Stimulated activated CD8-positive, alpha-beta memory T cell treated with anti-CD3 and anti-CD28 coated beads, Interleukin-4, amount 100 ng/mL, for 4 hours (primary cell): ENCODE data around the gene TMEM51.

Experiments
- DNase-seq, 2 donors: peaks; one replicate each; pipeline ENCODE4 v3.0.0-alpha.2; 2020; ENCODE audit warnings: low read depth in 2 of 2, low spot score in 1 of 2

TMEM51 gene, protein sequence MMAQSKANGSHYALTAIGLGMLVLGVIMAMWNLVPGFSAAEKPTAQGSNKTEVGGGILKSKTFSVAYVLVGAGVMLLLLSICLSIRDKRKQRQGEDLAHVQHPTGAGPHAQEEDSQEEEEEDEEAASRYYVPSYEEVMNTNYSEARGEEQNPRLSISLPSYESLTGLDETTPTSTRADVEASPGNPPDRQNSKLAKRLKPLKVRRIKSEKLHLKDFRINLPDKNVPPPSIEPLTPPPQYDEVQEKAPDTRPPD

GRCh38 chr1:15153184-15153841 is at the start of gene TMEM51:
Gene TMEM51 (plus strand): TSS chr1:15153747. CDS start chr1:15215088, 61,341 bp downstream.
- DNase-seq: no peak

DNA sequence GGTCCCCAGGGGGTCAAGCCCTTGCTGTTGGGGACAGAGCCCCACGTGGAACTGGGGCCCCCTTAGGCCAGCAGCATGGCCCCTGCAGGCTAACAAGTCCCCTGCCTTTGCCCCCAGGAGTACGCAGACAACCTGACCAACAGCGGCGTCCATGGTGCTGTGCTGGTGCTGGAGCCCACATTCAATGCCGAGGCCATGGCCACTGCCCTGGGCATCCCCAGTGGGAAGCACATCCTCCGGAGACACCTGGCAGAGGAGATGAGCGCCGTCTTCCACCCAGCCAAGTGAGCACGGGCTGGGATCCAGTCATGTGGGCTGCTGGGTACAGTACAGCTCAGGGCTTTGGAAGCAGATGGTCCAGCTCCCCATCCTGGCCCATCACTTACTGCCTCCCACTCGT is 49.6 kb upstream of the TMEM51 start:
- DNase-seq: no peak

DNA sequence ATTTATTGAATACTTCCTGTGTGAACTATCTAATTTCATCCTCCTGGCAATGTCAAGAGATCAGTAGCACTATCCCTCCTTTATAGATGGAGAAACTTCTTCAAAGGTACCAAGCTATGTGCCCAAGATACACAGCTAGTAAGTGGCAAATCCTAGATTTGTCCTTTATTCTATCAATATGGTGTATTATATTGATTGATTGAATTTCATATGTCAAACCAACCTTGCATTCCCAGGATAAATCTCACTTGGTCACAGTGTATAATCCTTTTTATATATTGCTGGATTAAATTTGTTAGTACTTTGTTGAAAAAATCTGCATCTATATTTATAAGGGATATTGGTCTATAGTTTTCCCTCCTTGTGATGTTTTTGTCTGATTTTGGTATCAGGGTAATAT is 48.8 kb upstream of the TMEM51 start:
- no peak for DNase-seq

GRCh38 chr1:15106608-15107007 is 46.9 kb upstream of the TMEM51 start:
- DNase-seq: no peak

- DNase-seq: no peak
Measured at GRCh38 chr1:15107058-15107687, 46.4 kb upstream of the TMEM51 start.

GRCh38 chr1:15107911-15108310 is 45.6 kb upstream of the TMEM51 start:
- no peak for DNase-seq

DNA sequence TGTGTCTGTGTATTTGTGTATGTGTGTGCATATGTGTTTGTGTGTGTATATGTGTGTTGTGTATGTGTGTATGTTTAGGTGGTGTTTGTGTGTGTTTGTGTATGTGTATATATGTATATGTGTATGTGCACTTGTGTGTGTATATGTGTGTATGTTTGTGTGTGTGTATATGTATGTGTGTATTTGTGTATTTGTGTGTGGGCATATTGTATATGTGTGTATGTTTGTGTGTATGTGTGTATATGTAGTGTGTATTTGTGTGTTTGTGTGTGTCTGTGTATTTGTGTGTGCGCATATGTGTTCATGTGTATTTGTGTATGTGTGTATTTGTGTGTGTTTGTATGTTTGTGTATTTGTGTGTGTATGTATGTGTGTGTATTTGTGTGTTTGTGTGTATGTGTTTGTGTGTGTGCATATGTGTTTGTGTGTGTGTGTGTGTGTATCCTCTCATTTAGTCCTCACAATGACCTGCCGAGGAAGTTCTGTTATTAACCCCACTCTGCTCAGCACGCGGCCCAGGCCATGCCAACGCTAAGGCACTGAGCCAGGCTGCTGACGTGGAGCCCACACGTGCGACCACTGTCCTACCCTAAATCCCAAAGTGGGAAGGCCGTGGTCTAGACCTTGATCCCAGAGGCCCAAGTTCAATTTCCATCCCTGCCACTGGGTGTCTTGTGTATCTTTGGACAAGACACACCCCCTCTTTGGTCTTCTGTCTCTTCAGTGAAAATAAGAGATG is 43.2 kb upstream of the TMEM51 start:
- no peak for DNase-seq

DNA sequence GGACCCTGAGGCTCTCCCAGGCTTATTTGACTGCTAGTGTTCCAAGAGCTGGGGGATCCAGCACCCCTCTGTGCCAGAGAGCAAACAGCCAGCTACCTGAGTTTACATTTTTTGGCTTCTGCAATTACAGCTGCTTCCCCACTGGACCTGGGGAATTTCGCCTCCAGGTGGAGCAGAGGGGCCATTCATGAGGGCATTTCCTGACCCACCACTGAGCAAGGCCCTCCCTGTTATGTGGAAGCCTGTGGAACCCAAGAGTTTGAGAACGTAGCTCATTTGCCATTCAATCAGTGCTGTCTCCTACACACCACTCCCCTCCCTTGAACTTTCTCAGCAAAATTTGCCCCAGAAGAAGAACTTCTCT is 42.7 kb upstream of the TMEM51 start:
- no peak for DNase-seq

DNA sequence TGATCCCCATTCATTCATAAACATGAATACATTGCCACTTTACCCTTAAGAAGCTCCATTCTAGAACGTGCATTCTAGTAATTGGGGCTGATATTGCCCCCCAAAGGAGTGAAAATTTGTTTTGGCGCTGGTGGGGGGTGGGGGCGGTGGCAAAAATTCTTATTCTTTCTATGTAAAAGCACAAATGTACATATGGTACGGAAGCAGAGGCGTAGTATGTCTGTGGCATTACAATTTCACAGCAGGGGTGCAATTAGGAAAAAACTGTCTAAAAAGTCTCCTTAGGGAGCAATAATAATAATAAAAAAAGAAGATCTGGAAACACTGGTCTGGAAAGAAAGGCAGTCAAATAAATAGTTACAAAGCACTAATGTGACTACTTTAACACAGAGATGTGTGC is 40.4 kb upstream of the TMEM51 start:
- no peak for DNase-seq

DNA sequence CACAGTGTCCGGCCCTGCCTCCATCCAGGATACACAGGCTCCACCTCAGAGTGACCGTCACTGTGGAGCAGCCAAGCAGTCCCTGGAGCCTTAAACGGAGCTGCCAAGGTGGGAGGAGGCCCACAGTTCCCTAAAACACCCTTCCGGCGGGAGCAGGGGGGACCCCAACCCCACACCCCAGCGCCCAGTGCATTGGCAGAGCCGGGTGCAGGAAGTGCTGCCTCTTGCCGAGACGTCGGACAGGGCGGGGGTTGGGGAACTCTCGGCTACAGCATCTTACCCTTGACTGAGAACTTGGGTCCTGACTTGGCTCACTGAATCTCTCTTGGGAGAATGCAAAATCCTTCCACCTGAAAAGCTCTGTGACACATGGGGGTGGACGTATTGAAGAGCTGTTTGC is 38.7 kb upstream of the TMEM51 start:
- DNase-seq: no peak

DNA sequence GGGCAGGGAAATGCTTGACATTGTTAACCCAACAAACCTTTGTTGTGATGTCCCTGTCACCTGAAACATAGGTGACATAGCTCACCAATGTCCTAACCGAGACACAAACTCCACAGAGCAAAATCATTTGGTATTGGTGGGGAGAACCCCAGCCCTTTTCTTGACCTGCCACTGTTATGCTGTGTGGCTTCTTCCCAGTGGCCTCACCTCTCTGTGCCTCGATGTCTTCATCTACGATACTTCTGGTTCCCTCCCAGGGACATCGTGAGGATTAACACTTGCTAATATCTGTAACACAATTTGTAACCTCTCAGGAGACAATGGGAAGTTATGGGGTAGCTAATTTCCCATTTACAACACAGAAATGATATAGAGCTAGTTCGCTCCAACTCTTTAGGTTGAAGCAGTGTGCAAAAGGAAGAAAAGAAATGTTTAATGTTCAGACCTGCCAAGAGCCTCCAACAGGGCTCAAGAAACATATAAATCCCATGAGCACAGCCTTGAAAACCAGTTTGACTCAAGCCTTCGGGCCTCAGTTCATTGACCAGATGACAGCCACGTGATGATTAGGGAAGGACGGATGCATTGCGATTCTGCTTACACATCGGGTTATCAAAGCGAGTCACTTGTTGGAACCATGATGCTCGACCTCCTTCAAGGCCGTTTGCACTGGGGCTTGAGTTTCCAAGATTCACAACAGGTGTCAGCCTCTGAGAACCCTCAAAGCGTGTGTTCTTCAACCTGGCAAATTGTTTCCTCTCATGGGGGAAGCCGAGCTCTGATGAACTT is 37.8 kb upstream of the TMEM51 start:
- DNase-seq: no peak

DNA sequence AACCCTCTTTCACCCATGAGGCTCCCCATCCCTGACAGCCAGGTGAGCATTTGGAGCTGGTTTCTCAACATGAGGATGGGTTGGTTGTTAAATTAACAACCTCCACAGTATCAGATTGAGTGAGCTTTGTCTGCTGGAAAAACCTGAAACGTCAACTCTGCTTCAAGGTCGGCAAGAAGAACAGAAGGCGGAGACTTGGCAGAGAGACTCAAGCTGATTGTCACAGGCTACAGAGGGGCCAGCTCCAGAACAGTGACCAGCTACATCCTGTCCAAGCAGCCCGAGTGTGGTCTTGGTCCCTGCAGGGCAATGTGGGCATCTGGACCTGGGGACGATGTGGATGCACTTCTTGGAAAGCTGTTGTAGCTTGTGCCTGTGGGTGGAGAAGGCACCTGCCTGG is 36.6 kb upstream of the TMEM51 start:
- DNase-seq: no peak

- no peak for DNase-seq
Measured at GRCh38 chr1:15117671-15118325, 35.7 kb upstream of the TMEM51 start.

GRCh38 chr1:15118579-15118978 is 35.0 kb upstream of the TMEM51 start:
- no peak for DNase-seq

DNA sequence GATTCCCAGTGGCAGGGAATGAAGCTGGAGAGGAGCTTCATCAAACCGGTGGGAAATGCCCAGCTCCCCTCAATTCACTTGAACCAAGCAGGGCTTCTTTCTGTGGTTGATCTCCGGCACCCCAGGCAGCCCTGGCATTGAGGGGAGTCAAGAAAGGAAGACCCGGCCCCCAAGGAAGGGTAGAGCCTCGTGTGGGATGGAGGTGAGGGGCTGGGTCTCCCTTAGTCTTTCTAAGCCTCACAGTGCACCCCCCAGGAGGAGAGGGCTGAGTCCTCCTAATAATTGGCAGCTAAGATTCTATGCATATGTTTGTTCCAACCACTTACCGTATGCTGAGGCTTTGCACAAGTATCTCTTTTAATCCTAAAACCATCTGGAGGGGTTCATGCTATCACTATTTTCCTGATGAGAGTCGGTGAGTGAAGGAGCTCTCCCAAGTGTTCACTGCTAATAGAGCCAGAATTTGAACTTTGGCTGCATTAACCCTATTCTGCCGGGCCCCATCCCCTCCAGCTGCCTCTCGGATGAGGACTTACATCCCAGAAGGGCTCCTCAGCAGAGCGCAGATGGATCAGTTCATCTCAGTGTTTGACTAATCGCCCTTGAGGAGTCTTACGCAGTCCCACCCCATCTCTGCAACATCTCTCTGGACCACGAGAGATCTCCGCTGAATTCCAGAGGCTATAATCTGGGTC is 33.1 kb upstream of the TMEM51 start:
- no peak for DNase-seq

- DNase-seq: no peak
Measured at GRCh38 chr1:15122331-15122730, 31.2 kb upstream of the TMEM51 start.

- DNase-seq: no peak
Measured at GRCh38 chr1:15123270-15123669, 30.3 kb upstream of the TMEM51 start.

DNA sequence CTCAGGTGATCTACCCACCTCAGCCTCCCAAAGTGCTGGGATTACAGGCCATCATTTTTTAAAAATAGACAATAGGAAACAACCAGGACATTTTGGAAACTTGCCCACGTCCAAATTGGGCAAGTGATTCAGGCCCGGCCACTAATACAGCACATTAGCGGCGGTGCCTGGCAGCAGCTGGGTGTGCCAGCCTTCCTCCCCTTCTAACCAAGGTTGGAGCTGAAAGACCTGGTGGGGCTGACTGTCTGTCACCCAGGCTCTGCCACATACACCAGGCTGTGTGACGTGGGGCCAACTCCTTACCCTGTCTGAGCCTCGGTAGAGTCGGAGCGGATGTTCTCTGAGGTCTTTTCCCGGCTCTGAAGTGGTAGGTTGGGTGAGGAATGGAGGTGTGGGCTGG is 29.6 kb upstream of the TMEM51 start:
- DNase-seq: no peak

GRCh38 chr1:15124362-15125100 is 29.0 kb upstream of the TMEM51 start:
- DNase-seq: no peak
